H1 (cell line): ENCODE data around the gene NKD2. TPM values are rescaled to one million over a fixed set of nuclear protein-coding genes. Genes with fewer than 3 reads are reported as not detected.

Source experiments
- CTCF ChIA-PET: fragments of 300-600 bp; sonication (Branson Sonifier 250); formaldehyde crosslinking; loops from one replicate; lab custom pipeline; 2021; ENCODE audit not compliant: partially characterized antibody; lab: Charles Lee
- POLR2A ChIA-PET: fragments of 300-600 bp; sonication (Branson Sonifier 250); formaldehyde crosslinking; loops from one replicate; lab custom pipeline; 2021; ENCODE audit warnings: inconsistent platforms; ENCODE audit not compliant: partially characterized antibody; lab: Charles Lee
- DNase-seq, 2 experiments: peaks; one replicate each; pipeline versions ENCODE4 v3.0.0 to v3.0.0-alpha.2; 2010 to 2022; ENCODE audit warnings: low spot score in 2 of 2, low read depth in 1 of 2, mixed read lengths in 1 of 2
- FAIRE-seq: peaks from 2 replicates; lab custom pipeline; 2011; peaks lifted over from hg19 to GRCh38; lab: Jason Lieb, UNC
- H2AFZ ChIP-seq: 2 replicates; pipeline ENCODE4 v1.8.1; 2012; ENCODE audit warnings: low read length, inconsistent platforms
- H2AK5ac ChIP-seq: 2 replicates; pipeline ENCODE4 v1.6.1; 2013; ENCODE audit warnings: low read depth, low read length
- H2BK120ac ChIP-seq: replicated peaks from 2 replicates; pipeline ENCODE3; 2013; ENCODE audit warnings: low read depth, low read length, inconsistent platforms
- H2BK12ac ChIP-seq: 2 replicates; pipeline ENCODE4 v1.6.1; 2013; ENCODE audit warnings: low read depth, low read length
- H2BK15ac ChIP-seq: 2 replicates; pipeline ENCODE4 v1.6.1; 2013; ENCODE audit warnings: low read length
- H2BK20ac ChIP-seq: 2 replicates; pipeline ENCODE4 v1.6.1; 2013; ENCODE audit warnings: low read length
- H2BK5ac ChIP-seq: 2 replicates; pipeline ENCODE4 v1.6.1; 2013; ENCODE audit warnings: low read depth, low read length
- H3K14ac ChIP-seq: 2 replicates; pipeline ENCODE4 v1.6.1; 2013; ENCODE audit warnings: inconsistent platforms; ENCODE audit not compliant: insufficient read length
- H3K18ac ChIP-seq: 2 replicates; pipeline ENCODE4 v1.6.1; 2013; ENCODE audit warnings: low read length; ENCODE audit errors: extremely low read depth
- H3K23ac ChIP-seq: 2 replicates; pipeline ENCODE4 v1.6.1; 2013; ENCODE audit warnings: inconsistent platforms; ENCODE audit not compliant: insufficient read length
- H3K23me2 ChIP-seq: 2 replicates; pipeline ENCODE4 v1.6.1; 2013; ENCODE audit warnings: low read depth, low read length
- H3K27ac ChIP-seq: 2 replicates; pipeline ENCODE4 v1.6.1; 2011; ENCODE audit warnings: low read depth, low read length, inconsistent platforms
- H3K27me3 ChIP-seq, 4 experiments: replicated peaks in 1 of 4; 1 replicate in 1 of 4; 2 replicates in 3 of 4; pipeline versions ENCODE4 v1.6.1 to v1.8.1; 2011 to 2013; ENCODE audit warnings: low read length in 3 of 4, mild to moderate bottlenecking in 3 of 4, inconsistent platforms in 2 of 4, mixed read lengths in 2 of 4, moderate library complexity in 1 of 4; ENCODE audit not compliant: control insufficient read depth in 3 of 4, insufficient read depth in 3 of 4; ENCODE audit errors: extremely low read depth in 1 of 4
- H3K36me3 ChIP-seq, 4 experiments: 2 replicates each; pipeline versions ENCODE4 v1.6.1 to v1.8.1; 2011 to 2013; ENCODE audit warnings: mild to moderate bottlenecking in 4 of 4, low read length in 3 of 4, moderate library complexity in 2 of 4, control low read depth in 1 of 4, inconsistent platforms in 1 of 4; ENCODE audit not compliant: insufficient read depth in 4 of 4, control insufficient read depth in 2 of 4
- H3K4ac ChIP-seq: replicated peaks from 2 replicates; pipeline ENCODE3; 2013; ENCODE audit warnings: low read length, low read depth, mixed read lengths, inconsistent platforms; ENCODE audit not compliant: insufficient read length
- H3K4me1 ChIP-seq, 4 experiments: replicated peaks in 1 of 4; 1 replicate in 1 of 4; 2 replicates in 3 of 4; pipeline versions ENCODE4 v1.6.1 to v1.8.1; 2011 to 2013; ENCODE audit warnings: low read length in 3 of 4, inconsistent platforms in 2 of 4, mixed read lengths in 1 of 4; ENCODE audit not compliant: insufficient read depth in 4 of 4, control insufficient read depth in 3 of 4
- H3K4me2 ChIP-seq, 2 experiments: 2 replicates each; pipeline versions ENCODE4 v1.6.1 to v1.8.1; 2011 to 2013; ENCODE audit warnings: low read depth in 2 of 2, low read length in 2 of 2, control low read depth in 1 of 2, inconsistent platforms in 1 of 2, mild to moderate bottlenecking in 1 of 2; ENCODE audit not compliant: insufficient read depth in 1 of 2
- H3K4me3 ChIP-seq, 4 experiments: fragments of 200-600, 300-600 bp in 1 of 4; sonication (generic), shearing (Covaris generic), sonication (Bioruptor Twin) in 1 of 4; 2 replicates each; pipeline versions ENCODE4 v1.5.1 to v1.8.1; 2011 to 2016; ENCODE audit warnings: low read length in 4 of 4, low read depth in 3 of 4, control low read depth in 2 of 4, inconsistent platforms in 2 of 4, mild to moderate bottlenecking in 2 of 4, mixed read lengths in 1 of 4, moderate library complexity in 1 of 4; ENCODE audit not compliant: insufficient read depth in 2 of 4; ENCODE audit errors: extremely low read depth in 1 of 4
- H3K56ac ChIP-seq: replicated peaks from 2 replicates; pipeline ENCODE3; 2013; ENCODE audit warnings: low read depth, mild to moderate bottlenecking, mixed read lengths, low read length, inconsistent platforms; ENCODE audit not compliant: insufficient read length
- H3K79me1 ChIP-seq: 2 replicates; pipeline ENCODE4 v1.6.1; 2013; ENCODE audit warnings: low read depth, low read length, control low read depth
- H3K79me2 ChIP-seq, 2 experiments: 2 replicates each; pipeline versions ENCODE4 v1.6.1 to v1.8.1; 2012 to 2013; ENCODE audit warnings: low read length in 2 of 2, mild to moderate bottlenecking in 2 of 2, inconsistent platforms in 1 of 2; ENCODE audit not compliant: insufficient read depth in 2 of 2, control insufficient read depth in 1 of 2
- H3K9ac ChIP-seq, 4 experiments: replicated peaks in 1 of 4; 1 replicate in 1 of 4; 2 replicates in 3 of 4; pipeline versions ENCODE4 v1.6.1 to v1.8.1; 2011 to 2013; ENCODE audit warnings: low read depth in 3 of 4, low read length in 3 of 4, control low read depth in 2 of 4, mild to moderate bottlenecking in 2 of 4, moderate library complexity in 2 of 4, inconsistent platforms in 1 of 4; ENCODE audit errors: extremely low read depth in 1 of 4
- H3K9me3 ChIP-seq, 2 experiments: 2 replicates each; pipeline versions ENCODE4 v1.6.1 to v1.8.1; 2012 to 2013; ENCODE audit warnings: mild to moderate bottlenecking in 2 of 2, moderate library complexity in 2 of 2, control low read depth in 1 of 2, inconsistent platforms in 1 of 2, low read depth in 1 of 2, low read length in 1 of 2, mixed read lengths in 1 of 2; ENCODE audit not compliant: insufficient read depth in 2 of 2
- H4K20me1 ChIP-seq, 2 experiments: replicated peaks in 1 of 2; 2 replicates each; pipeline versions ENCODE3 to v1.8.1; 2011 to 2013; ENCODE audit warnings: inconsistent platforms in 2 of 2, low read length in 2 of 2, mild to moderate bottlenecking in 1 of 2; ENCODE audit not compliant: insufficient read depth in 2 of 2, control insufficient read depth in 1 of 2
- H4K5ac ChIP-seq: 2 replicates; pipeline ENCODE4 v1.6.1; 2013; ENCODE audit warnings: low read length, low read depth, mixed read lengths, inconsistent platforms; ENCODE audit not compliant: insufficient read length
- H4K8ac ChIP-seq: 2 replicates; pipeline ENCODE4 v1.8.0; 2013; ENCODE audit warnings: mild to moderate bottlenecking, moderate library complexity, low read length, inconsistent platforms; ENCODE audit not compliant: insufficient read depth; ENCODE audit errors: extremely low read depth
- H4K91ac ChIP-seq: replicated peaks from 2 replicates; pipeline ENCODE3; 2013; ENCODE audit warnings: low read length, mixed read lengths, inconsistent platforms; ENCODE audit not compliant: insufficient read length
- BCL11A ChIP-seq, 2 experiments: IDR thresholded peaks; one replicate each; pipeline ENCODE4 v1.6.1; 2011; ENCODE audit warnings: low read depth in 2 of 2, low read length in 2 of 2, mild to moderate bottlenecking in 2 of 2
- CEBPB ChIP-seq: IDR thresholded peaks from 2 replicates; pipeline ENCODE4 v1.6.1; 2012; ENCODE audit warnings: low read depth, low read length
- MAFK ChIP-seq: IDR thresholded peaks from 2 replicates; pipeline ENCODE4 v1.6.1; 2012; ENCODE audit warnings: low read depth, mild to moderate bottlenecking, improper control_type of control experiment, low read length
- RNF2 ChIP-seq: fragments of 200-900, 300-1000 bp; sonication (generic); IDR thresholded peaks from 2 replicates; pipeline ENCODE4 v1.7.1; 2016; ENCODE audit warnings: borderline replicate concordance, low read depth, mild to moderate bottlenecking, antibody characterized with exemption, low read length; ENCODE audit not compliant: poor library complexity, severe bottlenecking; ENCODE audit errors: missing control alignments
- TAF7 ChIP-seq: optimal IDR thresholded peaks from 2 replicates; pipeline ENCODE3; 2011; ENCODE audit warnings: low read depth, mild to moderate bottlenecking, inconsistent platforms, low read length, moderate library complexity, borderline replicate concordance
- whole genome bisulfite sequencing, 2 experiments: shearing (Covaris generic) in 1 of 2; methylation state at CpG; one replicate each; pipeline versions ENCODE4 v1.1.6 to v1.1.7; 2013 to 2015; ENCODE audit warnings: low lambda C conversion rate in 2 of 2, mixed read lengths in 2 of 2, inconsistent platforms in 1 of 2, low coverage in 1 of 2, missing lambda C conversion rate in 1 of 2; ENCODE audit not compliant: insufficient replicate concordance in 2 of 2, insufficient coverage in 1 of 2, insufficient read length in 1 of 2; ENCODE audit errors: extremely low coverage in 1 of 2, missing lambda C conversion rate in 1 of 2; 5-methylcytosine and 5-hydroxymethylcytosine counted together
- polyA plus RNA-seq, 7 experiments: library from polyadenylated mRNA; depleted of rRNA in 3 of 7; stranded (reverse) in 5 of 7; unstranded in 2 of 7; fragments of >200 nt in 5 of 7; fragments of 200-250 nt in 2 of 7; gene quantifications; 1 replicate in 5 of 7; 2 replicates in 1 of 7; 4 replicates in 1 of 7; pipeline versions ENCODE4 v1.2.1 to v1.2.3, GENCODE V29; 2011 to 2013; ENCODE audit warnings: missing spikeins in 2 of 7, mixed read lengths in 2 of 7
- total RNA-seq: library from RNA; stranded (reverse); fragmentation: NEBNext Ultra II Directional; extraction: Animal tissue kit (Norgen Biotek cat#: 25700); gene quantifications from 2 replicates; pipeline ENCODE4 v1.2.1, GENCODE V29; 2021
- TF ChIP-seq, protein P1 (sequence below): IDR thresholded peaks from 2 replicates; pipeline ENCODE4 v1.6.1; 2011; ENCODE audit warnings: low read depth, mild to moderate bottlenecking, low read length; ENCODE audit not compliant: insufficient read depth
- TF ChIP-seq, protein P2 (sequence below): IDR thresholded peaks from 2 replicates; pipeline ENCODE4 v1.6.1; 2012; ENCODE audit warnings: inconsistent platforms
- TF ChIP-seq, protein P3 (sequence below): IDR thresholded peaks from 2 replicates; pipeline ENCODE4 v1.6.1; 2012; ENCODE audit warnings: low read length, inconsistent platforms

The NKD2 gene
- total and polyA plus RNA-seq, 2 of the 8 experiments (the other 6 are each of a cell fraction or from before 2014, with no cell fraction given), result 5.5 to 7.9 TPM

DNA sequence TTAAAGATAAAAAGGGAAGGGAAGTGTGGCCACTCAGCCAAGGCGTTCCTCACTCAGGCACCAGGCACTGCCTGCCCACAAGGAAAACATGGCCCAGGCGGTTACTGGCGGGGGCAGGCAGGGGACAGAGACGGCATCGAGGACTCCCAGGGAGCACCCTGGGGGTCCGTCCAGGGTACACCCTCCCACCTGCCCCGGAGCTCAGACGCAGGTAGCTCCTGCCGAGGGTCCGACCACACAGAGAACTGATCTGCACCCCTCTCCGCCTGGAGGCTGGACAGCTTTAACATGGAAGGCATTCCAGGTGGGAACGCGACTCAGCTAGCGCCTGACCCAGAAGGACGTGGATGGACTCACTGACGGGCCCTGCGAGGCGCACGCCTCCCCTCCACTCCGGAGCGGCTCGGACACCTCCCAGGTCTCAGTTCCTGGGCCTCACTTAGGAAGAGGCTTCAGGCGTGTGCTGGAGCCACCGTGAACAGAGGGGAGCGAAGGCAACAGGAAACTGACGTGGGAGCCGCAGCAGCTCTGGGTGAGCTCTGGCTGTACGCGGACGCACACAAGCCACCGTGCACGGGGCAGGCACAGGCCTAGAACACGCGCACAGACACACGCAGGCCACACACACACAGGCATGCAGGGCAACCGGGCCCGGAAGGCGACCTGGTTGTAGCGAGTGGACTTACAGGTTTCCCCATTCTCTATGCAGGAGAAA, 47.5 kb downstream of the NKD2 start:
- WGBS, 2 experiments, result 93% methylated on average over 37 of the region's 39 CpGs; no CpG with 5 or more reads in 1 of the 2 experiments
- H3K14ac ChIP-seq, result no peak overlapping the region
- no peaks in the 10 kb centered on the region for H3K27me3 ChIP-seq
- no peak overlapping the region for H3K9ac ChIP-seq
- no peaks in the 10 kb centered on the region for H3K79me2 ChIP-seq
- H2BK15ac ChIP-seq, result no peak overlapping the region
- H3K9me3 ChIP-seq, result no peaks in the 10 kb centered on the region
- H3K4me2 ChIP-seq, result no peak overlapping the region
- H4K91ac ChIP-seq, result no peak overlapping the region
- H2AFZ ChIP-seq, result no peak overlapping the region
- ChIA-PET CTCF (interaction anchor here (0.6 to 1.2 kb wide), 3 partner anchors 49 to 113 kb away, joined by 3 read pairs; no protein-coding TSS in a partner anchor), POLR2A (interaction anchor here (1.3 kb wide), 1 partner anchor 194 kb away, joined by 3 read pairs; no protein-coding TSS in a partner anchor)
- no peaks in the 10 kb centered on the region; the same call in 1 of the 2 replicates for H3K79me1 ChIP-seq
- H3K23me2 ChIP-seq, result no peaks in the 10 kb centered on the region
- H4K20me1 ChIP-seq, result peaks cover 8 to 15% of the 10 kb centered on the region in 2 experiments
- H3K36me3 ChIP-seq, result peaks cover 6 to 42% (median 20%) of the 10 kb centered on the region in 4 experiments
- H2BK5ac ChIP-seq, result no peak overlapping the region; the same call in 1 of the 2 replicates
- no peak overlapping the region for H2BK12ac ChIP-seq
- no peak overlapping the region for H3K4ac ChIP-seq
- H3K4me3 ChIP-seq, result no peak overlapping the region
- no peaks in the 10 kb centered on the region for H3K4me1 ChIP-seq
- no peak overlapping the region for H3K27ac ChIP-seq
- no peak overlapping the region for H2AK5ac ChIP-seq
- no peak for DNase-seq
- H2BK120ac ChIP-seq, result no peak overlapping the region
- H4K5ac ChIP-seq, result no peak overlapping the region
- H3K56ac ChIP-seq, result no peak overlapping the region
- no peak for FAIRE-seq
- no peak overlapping the region for H3K18ac ChIP-seq
- no peak overlapping the region for H4K8ac ChIP-seq
- H2BK20ac ChIP-seq, result no peak overlapping the region
- no peak overlapping the region for H3K23ac ChIP-seq
- TF ChIP-seq, protein P1, sequence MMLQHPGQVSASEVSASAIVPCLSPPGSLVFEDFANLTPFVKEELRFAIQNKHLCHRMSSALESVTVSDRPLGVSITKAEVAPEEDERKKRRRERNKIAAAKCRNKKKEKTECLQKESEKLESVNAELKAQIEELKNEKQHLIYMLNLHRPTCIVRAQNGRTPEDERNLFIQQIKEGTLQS, result no peak
- TF ChIP-seq BCL11A (IDR thresholded peaks at IDR 0.05; ENCODE audit: low read depth in 2 of 2, low read length in 2 of 2), result no peak
- TF ChIP-seq, protein P2, sequence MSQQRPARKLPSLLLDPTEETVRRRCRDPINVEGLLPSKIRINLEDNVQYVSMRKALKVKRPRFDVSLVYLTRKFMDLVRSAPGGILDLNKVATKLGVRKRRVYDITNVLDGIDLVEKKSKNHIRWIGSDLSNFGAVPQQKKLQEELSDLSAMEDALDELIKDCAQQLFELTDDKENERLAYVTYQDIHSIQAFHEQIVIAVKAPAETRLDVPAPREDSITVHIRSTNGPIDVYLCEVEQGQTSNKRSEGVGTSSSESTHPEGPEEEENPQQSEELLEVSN, result no peak
- TF ChIP-seq, protein P3, sequence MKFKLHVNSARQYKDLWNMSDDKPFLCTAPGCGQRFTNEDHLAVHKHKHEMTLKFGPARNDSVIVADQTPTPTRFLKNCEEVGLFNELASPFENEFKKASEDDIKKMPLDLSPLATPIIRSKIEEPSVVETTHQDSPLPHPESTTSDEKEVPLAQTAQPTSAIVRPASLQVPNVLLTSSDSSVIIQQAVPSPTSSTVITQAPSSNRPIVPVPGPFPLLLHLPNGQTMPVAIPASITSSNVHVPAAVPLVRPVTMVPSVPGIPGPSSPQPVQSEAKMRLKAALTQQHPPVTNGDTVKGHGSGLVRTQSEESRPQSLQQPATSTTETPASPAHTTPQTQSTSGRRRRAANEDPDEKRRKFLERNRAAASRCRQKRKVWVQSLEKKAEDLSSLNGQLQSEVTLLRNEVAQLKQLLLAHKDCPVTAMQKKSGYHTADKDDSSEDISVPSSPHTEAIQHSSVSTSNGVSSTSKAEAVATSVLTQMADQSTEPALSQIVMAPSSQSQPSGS, result no peak
- no peak for TF ChIP-seq TAF7
- no peak for TF ChIP-seq CEBPB
- no peak for TF ChIP-seq MAFK
- TF ChIP-seq RNF2, result no peak
